Stimulated activated memory B cell treated with anti-CD40 and anti-IgM and Interleukin-4, amounts not matched to agents 10 μg/mL and 1 μg/mL and 100 μg/mL, for 72 hours (primary cell): ENCODE measurements around the gene GSTO1.

Source experiments
- ATAC-seq: fragments of 150-1000 bp; cut with Tn5 transposase; 2 replicates; pipeline ENCODE4 v1.10.0; 2021
- H3K27ac Mint-ChIP-seq: one replicate; pipeline ENCODE4 v1.8.0; 2022; ENCODE audit warnings: mild to moderate bottlenecking, mixed read lengths
- H3K27me3 Mint-ChIP-seq: one replicate; pipeline ENCODE4 v1.8.0; 2022; ENCODE audit warnings: mixed read lengths
- H3K36me3 Mint-ChIP-seq: one replicate; pipeline ENCODE4 v1.8.0; 2022; ENCODE audit warnings: mixed read lengths
- H3K4me1 Mint-ChIP-seq: one replicate; pipeline ENCODE4 v1.8.0; 2022; ENCODE audit warnings: mixed read lengths
- H3K4me3 Mint-ChIP-seq: one replicate; pipeline ENCODE4 v1.8.0; 2022; ENCODE audit warnings: mild to moderate bottlenecking, moderate library complexity, mixed read lengths
- H3K9me3 Mint-ChIP-seq: one replicate; pipeline ENCODE4 v1.8.0; 2022; ENCODE audit warnings: mixed read lengths

The GSTO1 gene

DNA sequence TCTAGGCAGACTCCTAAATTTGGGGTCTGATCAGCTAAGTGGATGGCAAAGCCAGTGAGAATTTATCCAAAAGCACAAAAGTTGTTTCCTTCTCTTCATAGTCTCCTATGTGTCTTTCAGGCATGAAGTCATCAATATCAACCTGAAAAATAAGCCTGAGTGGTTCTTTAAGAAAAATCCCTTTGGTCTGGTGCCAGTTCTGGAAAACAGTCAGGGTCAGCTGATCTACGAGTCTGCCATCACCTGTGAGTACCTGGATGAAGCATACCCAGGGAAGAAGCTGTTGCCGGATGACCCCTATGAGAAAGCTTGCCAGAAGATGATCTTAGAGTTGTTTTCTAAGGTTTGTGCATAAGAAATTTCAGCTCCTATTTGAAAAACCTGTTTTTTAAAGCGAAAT lies 4.8 kb downstream of the GSTO1 start:
- peaks cover 65% of the 10 kb centered on the region for H3K4me1 Mint-ChIP-seq
- no peak for ATAC-seq
- no peak overlapping the region for H3K4me3 Mint-ChIP-seq
- H3K9me3 Mint-ChIP-seq, result no peaks in the 10 kb centered on the region
- no peaks in the 10 kb centered on the region for H3K27me3 Mint-ChIP-seq
- H3K36me3 Mint-ChIP-seq, result peaks cover 46% of the 10 kb centered on the region
- H3K27ac Mint-ChIP-seq, result peak overlapping the region; percentile 76

DNA sequence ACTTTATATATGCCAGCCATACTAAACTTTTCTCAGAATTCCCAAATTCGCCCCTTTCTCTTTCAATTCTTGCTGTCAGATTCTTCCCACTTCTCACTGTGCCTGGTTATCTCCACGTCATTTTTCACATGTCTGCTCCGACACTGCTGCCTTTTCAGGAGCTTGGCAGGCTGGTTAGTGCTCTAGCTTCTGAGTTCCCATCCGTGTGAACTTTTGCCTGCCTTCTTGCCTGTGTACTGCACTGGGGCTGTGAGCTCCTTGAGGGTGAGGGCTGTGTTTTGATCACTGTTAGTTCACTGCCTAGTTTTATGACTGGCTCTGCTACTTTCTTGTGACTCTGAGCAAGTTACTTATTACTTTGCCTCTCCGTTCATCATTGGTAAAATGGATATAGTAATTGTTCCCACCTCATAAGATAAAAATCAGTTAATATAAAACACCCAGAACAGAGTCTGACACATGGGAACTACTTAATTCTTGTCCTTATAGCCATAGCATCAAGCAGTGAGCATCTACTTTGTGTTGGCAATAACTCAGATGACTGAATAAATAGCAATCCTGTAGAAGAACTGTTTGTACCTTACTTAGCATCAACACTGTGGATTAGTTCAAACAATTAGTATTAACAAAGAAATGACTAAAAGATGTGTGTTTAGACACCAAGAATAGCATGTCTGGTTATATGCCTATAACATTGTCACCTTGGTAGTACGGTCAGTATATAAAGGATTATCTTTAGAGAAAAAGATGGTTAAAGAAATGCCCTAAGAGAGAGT lies 5.5 kb downstream of the GSTO1 start:
- ATAC-seq, result no peak
- peaks cover 49% of the 10 kb centered on the region for H3K36me3 Mint-ChIP-seq
- peak overlapping the region; percentile 76 for H3K27ac Mint-ChIP-seq
- H3K4me3 Mint-ChIP-seq, result peak overlapping the region; percentile 1
- peaks cover 66% of the 10 kb centered on the region for H3K4me1 Mint-ChIP-seq
- H3K9me3 Mint-ChIP-seq, result no peaks in the 10 kb centered on the region
- no peaks in the 10 kb centered on the region for H3K27me3 Mint-ChIP-seq

DNA sequence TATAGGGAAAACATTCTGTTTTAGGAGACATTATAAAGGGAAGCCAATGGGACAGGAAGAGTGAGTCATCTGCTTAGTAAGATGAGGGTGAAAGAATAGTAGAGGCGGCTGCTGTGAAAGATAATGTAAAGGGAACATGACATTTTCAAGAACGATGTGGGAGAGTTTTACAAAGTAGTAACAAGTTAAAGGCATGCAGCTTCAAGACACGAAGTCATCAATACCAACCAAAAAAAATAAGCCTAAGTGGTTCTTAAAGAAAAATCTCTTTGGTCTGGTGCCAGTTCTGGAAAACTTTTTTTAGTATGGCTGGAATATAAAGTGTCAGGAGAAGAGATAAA lies 6.1 kb downstream of the GSTO1 start:
- Mint-ChIP-seq H3K4me1 (peaks cover 67% of the 10 kb centered on the region), H3K27me3 (no peaks in the 10 kb centered on the region), H3K9me3 (no peaks in the 10 kb centered on the region), H3K36me3 (peaks cover 54% of the 10 kb centered on the region), H3K27ac (peak overlapping the region; percentile 76), H3K4me3 (peak overlapping the region; percentile 1)
- ATAC-seq, result peak; percentile 56

DNA sequence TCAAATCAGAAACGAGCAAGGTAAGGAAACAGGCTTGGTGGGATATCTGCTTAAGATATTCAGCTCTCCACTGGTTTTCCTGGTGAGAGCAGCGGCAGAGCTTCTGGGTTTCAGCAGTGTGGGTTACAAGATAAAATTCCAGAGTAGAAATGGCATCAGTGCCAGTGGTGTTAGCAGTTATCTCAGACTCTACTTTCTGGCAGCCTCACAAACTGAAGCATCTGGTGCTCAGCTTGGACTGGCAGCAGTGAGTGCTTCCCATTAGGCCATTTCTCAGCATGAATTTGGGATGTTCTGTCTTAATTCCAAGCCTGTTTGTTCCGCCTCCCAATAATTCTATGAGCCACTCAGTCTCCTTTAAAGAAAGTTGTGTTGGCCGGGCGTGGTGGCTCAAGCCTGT lies 7.4 kb downstream of the GSTO1 start:
- Mint-ChIP-seq H3K36me3 (peaks cover 60% of the 10 kb centered on the region), H3K4me1 (peaks cover 64% of the 10 kb centered on the region), H3K27me3 (no peaks in the 10 kb centered on the region), H3K9me3 (no peaks in the 10 kb centered on the region), H3K27ac (peak overlapping the region; percentile 76), H3K4me3 (no peak overlapping the region)
- ATAC-seq, result no peak

DNA sequence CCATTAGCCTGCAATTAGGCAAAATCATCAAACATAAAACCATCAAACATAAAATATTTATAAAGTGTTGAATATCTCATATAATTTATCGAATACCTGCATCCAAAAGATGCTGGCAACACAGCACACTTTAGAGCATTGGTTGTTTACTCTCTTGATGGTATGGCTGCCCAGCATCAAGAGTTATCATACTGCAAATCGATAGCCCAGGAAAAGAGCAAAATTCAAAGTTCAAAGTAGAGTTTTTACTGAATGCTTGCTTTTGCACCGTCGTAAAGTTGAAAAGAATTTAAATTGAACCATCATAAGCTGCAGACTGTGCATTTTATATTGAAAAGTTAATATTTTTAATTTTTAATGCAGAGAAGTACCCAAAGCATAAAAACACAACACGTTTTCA lies 10.1 kb downstream of the GSTO1 start:
- Mint-ChIP-seq H3K27ac (peak overlapping the region; percentile 39), H3K4me3 (no peak overlapping the region), H3K9me3 (no peaks in the 10 kb centered on the region), H3K36me3 (peaks cover 46% of the 10 kb centered on the region), H3K27me3 (no peaks in the 10 kb centered on the region), H3K4me1 (peaks cover 62% of the 10 kb centered on the region)
- no peak for ATAC-seq

DNA sequence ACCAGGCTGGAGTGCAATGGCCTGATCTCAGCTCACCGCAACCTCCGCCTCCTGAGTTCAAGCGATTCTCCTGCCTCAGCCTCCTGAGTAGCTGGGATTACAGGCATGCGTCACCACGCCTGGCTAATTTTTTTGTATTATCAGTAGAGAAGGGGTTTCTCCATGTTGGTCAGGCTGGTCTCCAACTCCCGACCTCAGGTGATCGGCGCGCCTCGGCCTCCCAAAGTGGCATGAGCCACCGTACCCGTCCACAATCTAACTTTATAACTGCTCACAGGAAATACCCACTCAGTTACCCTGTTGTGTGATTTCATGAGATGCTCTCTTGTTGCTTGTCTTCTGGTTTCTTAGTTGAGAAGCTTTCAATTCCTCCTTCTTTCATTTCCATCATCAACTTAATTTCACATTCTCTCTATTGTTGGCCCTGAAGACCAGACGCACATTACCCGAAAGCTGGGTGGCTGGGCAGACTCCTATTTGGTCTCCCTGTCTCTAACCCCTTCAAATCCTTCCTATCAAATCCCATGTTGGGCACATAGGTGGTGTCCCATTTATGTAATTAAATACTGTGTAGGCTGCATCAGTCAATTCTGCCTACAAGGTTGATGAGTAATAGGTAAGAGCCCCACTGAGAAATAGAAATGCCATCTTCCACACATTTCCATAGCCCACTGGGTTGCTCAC lies 13.2 kb downstream of the GSTO1 start:
- Mint-ChIP-seq H3K4me3 (peak overlapping the region; percentile 94), H3K27ac (peak overlapping the region; percentile 83), H3K4me1 (peaks cover 44% of the 10 kb centered on the region), H3K36me3 (peaks cover 27% of the 10 kb centered on the region), H3K27me3 (no peaks in the 10 kb centered on the region), H3K9me3 (no peaks in the 10 kb centered on the region)
- peak; percentile 5 for ATAC-seq

DNA sequence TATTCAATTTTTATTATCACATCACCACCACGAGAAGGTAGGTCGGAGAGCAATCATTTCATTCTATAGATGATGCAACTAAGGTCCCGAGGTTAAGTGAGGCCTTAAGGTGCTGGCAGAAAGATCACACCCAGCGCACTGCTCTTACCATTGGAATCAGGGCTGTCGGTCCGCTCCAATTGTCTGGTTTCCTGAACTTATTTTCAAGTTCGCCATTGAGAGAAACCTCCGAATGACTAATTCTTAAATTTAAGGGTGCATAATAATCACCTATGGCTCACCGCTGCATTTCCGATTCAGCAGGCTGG lies 13.7 kb downstream of the GSTO1 start:
- H3K9me3 Mint-ChIP-seq, result no peaks in the 10 kb centered on the region
- H3K27me3 Mint-ChIP-seq, result no peaks in the 10 kb centered on the region
- ATAC-seq, result no peak
- H3K36me3 Mint-ChIP-seq, result peaks cover 27% of the 10 kb centered on the region
- peak overlapping the region; percentile 83 for H3K27ac Mint-ChIP-seq
- H3K4me1 Mint-ChIP-seq, result peaks cover 44% of the 10 kb centered on the region
- peak overlapping the region; percentile 94 for H3K4me3 Mint-ChIP-seq

DNA sequence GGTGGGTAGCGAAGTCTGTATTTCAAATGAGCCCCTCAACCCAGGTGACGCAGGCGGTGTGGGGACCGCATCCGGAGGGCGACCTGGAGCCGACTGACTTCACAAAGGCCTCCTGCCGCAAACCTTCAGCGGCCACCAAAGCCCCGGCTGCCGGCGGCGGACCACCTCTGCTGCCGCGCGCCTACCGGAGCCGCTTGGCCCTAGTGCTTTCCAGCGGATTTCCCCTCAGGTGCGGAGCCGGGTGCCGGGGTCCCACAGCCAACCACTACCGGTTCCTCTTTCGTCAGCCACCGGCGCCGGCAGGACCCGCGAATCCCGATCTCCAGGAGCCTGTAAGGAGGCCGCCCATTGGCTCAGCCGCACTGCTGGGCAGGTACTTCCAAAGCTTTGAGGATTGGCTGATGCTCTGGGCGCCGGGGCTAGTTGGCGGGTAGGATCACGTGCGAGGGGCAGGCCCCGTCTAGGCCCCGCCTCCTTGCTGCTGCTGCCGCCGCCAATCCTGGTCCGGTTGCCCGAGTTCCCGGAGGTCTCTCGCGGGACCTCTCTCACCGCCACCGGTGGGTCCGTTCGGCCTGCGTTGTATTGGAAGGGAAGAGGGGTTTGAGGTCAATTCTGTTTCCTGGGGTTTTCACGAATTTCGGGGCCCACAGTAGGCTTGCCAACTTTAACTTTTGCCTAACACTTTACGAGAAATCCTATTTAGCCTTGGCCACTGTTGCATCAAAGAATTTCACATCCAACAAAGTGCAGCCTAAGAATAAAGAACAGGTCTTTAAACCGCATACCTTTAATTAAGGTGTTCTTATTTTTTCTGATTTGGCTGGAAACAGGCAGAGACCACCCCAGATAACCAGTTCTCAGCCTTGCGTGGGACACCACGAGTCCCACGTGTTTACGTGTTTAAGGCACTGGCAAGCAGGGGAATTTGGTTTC lies 14.3 kb downstream of the GSTO1 start, which contains the start of gene GSTO2:
GSTO2 (plus strand) TSS at position 472 of the 933 bp plus-strand sequence. CDS start 5,732 bp downstream, outside the sequence.
- Mint-ChIP-seq H3K36me3 (peaks cover 24% of the 10 kb centered on the region), H3K27ac (peak within 1 kb of the TSS; percentile 83), H3K4me1 (peaks cover 40% of the 10 kb centered on the region), H3K4me3 (peak within 1 kb of the TSS; percentile 94), H3K9me3 (no peaks in the 10 kb centered on the region), H3K27me3 (peaks cover 2% of the 10 kb centered on the region)
- ATAC-seq, result peak; percentile 99

DNA sequence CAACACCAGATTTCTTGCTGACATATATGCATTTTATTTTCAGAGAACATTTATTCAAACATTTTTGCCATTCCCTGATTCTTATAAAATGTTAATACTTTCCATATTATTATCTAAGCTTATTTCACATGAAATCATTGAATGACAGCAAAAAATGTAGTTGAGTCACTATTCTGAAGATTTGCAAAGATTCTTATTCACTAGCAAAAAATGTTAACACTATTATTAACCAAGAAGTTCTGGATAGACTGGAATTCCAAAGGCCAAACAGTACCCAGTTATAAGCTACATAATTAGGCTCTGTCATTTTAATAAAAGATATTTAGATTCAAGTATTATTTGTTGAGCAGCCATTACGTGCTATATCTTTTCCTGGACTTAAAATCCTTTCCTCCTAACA lies 18.6 kb downstream of the GSTO1 start:
- H3K9me3 Mint-ChIP-seq, result no peaks in the 10 kb centered on the region
- no peaks in the 10 kb centered on the region for H3K36me3 Mint-ChIP-seq
- H3K4me3 Mint-ChIP-seq, result no peak overlapping the region
- H3K27ac Mint-ChIP-seq, result no peak overlapping the region
- peaks cover 23% of the 10 kb centered on the region for H3K27me3 Mint-ChIP-seq
- no peak for ATAC-seq
- peaks cover 15% of the 10 kb centered on the region for H3K4me1 Mint-ChIP-seq

DNA sequence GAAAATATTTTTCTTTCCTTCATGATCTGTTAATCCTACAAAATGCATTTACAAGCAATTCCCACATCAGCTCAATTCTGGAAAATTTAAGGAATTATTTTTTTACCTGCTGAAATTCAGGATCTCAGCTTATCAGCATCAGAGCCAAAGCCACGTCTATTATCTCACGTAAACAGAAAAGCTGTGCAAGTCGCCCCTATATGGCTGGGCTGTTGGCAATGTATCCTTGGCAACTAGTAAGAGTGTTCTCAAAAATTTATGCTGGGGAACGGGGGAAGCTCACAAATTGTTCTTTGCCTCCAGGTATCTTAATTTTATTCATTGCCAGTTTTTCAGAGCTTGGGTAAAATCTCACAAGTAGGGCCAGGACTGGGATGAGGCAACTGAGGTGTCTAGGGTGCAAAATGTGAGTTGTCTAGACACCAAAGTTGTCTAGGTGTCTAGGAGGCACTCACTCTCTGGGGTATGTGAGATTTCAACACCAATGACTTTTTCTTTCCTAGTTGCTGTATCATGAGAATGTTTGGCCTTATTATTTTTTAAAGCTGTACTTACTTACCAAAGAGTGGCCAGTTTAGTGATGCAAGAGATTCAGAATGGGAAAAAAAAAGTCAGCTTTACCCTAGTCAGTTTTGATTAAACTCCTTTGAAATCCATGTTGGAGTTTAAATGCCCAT lies 19.3 kb downstream of the GSTO1 start:
- H3K4me1 Mint-ChIP-seq, result peaks cover 15% of the 10 kb centered on the region
- H3K27ac Mint-ChIP-seq, result no peak overlapping the region
- H3K9me3 Mint-ChIP-seq, result no peaks in the 10 kb centered on the region
- H3K27me3 Mint-ChIP-seq, result peaks cover 23% of the 10 kb centered on the region
- ATAC-seq, result no peak
- H3K36me3 Mint-ChIP-seq, result no peaks in the 10 kb centered on the region
- H3K4me3 Mint-ChIP-seq, result no peak overlapping the region

DNA sequence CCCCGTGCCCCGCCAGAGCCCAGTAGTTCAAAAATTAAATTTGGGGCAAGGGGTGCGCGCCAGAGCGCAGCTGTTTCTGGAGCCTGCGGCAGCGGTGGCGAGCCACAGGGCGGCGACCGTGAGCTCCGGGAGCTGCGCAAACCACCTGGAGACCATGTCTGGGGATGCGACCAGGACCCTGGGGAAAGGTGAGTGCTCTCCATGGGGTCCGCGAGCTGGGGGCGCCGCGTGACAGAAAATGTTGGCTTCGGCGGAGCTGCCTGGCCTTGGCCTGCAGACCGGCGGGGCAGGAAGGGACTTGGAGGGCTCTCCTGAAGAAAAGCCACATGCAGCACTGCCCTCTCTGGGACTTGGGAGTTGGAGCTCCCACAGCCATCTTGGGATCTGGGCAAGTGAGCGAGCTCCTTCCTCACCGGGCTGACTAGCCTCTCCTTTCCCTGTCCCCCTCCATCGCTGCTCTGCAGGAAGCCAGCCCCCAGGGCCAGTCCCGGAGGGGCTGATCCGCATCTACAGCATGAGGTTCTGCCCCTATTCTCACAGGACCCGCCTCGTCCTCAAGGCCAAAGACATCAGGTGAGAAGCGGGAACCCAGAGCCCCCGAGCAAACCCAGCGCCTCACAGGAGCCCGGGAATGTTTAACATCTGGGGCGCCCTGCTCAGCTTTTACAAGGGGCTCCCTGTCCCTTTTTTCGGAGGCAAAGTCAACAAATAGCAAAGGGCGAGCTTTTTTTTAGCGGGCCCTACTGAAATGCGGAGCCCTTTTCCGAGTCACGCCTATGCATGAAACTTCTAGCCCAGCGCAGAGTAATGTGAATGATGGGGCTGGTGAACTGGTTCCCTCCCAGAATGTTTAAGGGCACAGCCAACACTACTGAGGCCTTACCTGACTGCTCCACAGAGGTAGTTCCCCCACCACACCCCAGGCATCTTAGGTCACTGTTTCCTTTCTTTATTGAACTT lies 20.4 kb downstream of the GSTO1 start:
- Mint-ChIP-seq H3K4me1 (peaks cover 6% of the 10 kb centered on the region), H3K4me3 (peak overlapping the region; percentile 47), H3K9me3 (no peaks in the 10 kb centered on the region)

DNA sequence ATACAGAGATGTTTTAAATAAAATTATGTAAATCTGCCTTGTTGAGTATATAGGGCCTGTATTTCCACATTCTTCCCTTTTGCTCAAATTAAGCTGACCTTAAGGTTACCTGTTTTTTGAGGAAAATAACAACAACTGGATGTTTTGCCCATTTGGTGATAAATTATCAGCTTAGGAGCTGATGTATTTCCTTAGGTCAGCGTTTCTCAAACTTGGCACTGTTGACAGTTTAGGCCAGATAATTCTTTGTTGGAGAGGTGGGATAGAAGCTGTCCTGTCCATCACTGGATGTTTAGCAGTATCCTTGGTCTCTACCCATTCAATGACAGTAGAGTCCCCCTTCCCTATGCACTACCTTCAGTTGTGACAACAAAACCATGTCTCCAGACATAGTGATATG lies 21.5 kb downstream of the GSTO1 start:
- no peak overlapping the region for H3K27ac Mint-ChIP-seq
- no peaks in the 10 kb centered on the region for H3K36me3 Mint-ChIP-seq
- H3K9me3 Mint-ChIP-seq, result no peaks in the 10 kb centered on the region
- no peak for ATAC-seq
- no peak overlapping the region for H3K4me3 Mint-ChIP-seq
- peaks cover 6% of the 10 kb centered on the region for H3K4me1 Mint-ChIP-seq
- peaks cover 23% of the 10 kb centered on the region for H3K27me3 Mint-ChIP-seq

More for the DNA sequence above, 20.4 kb downstream of the GSTO1 start:
- ATAC-seq, result no peak
- Mint-ChIP-seq H3K27ac (no peak overlapping the region), H3K36me3 (no peaks in the 10 kb centered on the region), H3K27me3 (peaks cover 23% of the 10 kb centered on the region)

DNA sequence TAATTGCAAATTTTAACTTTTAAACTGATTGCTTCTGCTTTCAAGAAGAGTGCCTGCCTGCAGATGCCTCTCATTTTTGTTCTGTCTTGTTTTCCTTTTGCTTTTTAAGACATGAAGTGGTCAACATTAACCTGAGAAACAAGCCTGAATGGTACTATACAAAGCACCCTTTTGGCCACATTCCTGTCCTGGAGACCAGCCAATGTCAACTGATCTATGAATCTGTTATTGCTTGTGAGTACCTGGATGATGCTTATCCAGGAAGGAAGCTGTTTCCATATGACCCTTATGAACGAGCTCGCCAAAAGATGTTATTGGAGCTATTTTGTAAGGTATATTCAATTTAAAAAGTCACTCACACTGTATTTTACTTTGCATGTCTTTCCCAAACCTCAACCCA lies 23.1 kb downstream of the GSTO1 start:
- ATAC-seq, result no peak
- Mint-ChIP-seq H3K9me3 (no peaks in the 10 kb centered on the region), H3K4me1 (peaks cover 6% of the 10 kb centered on the region), H3K36me3 (no peaks in the 10 kb centered on the region), H3K27ac (no peak overlapping the region), H3K27me3 (peaks cover 23% of the 10 kb centered on the region), H3K4me3 (no peak overlapping the region)
